Keratinocyte (primary cell): ENCODE results near the gene TIFAB. TPM values are rescaled to one million over a fixed set of nuclear protein-coding genes. Genes with fewer than 3 reads are reported as not detected.

ENCODE experiments used
- DNase-seq: peaks from one replicate; pipeline ENCODE4 v3.0.0-alpha.2; 2011; ENCODE audit warnings: low read depth, missing footprints, low spot score
- FAIRE-seq: peaks from 2 replicates; lab custom pipeline; 2011; peaks lifted over from hg19 to GRCh38; lab: Jason Lieb, UNC
- H2AFZ ChIP-seq: 2 replicates; pipeline ENCODE4 v1.6.0; 2012; ENCODE audit warnings: low read length, control low read depth, inconsistent platforms; ENCODE audit not compliant: control insufficient read depth
- H3K27ac ChIP-seq: 2 replicates; pipeline ENCODE4 v1.5.1; 2011; ENCODE audit warnings: low read length; ENCODE audit not compliant: control insufficient read depth, insufficient read depth
- H3K27me3 ChIP-seq: 3 replicates; pipeline ENCODE4 v1.6.0; 2011; ENCODE audit warnings: low read length; ENCODE audit not compliant: control insufficient read depth, insufficient read depth; ENCODE audit errors: extremely low read depth
- H3K36me3 ChIP-seq, 2 experiments: 2 replicates in 1 of 2; 3 replicates in 1 of 2; pipeline ENCODE4 v1.5.1; 2011; ENCODE audit warnings: low read length in 2 of 2, mild to moderate bottlenecking in 1 of 2; ENCODE audit not compliant: control insufficient read depth in 2 of 2, insufficient read depth in 2 of 2; ENCODE audit errors: extremely low read depth in 1 of 2
- H3K4me1 ChIP-seq: 3 replicates; pipeline ENCODE4 v1.5.1; 2011; ENCODE audit warnings: low read length; ENCODE audit not compliant: control insufficient read depth, insufficient read depth; ENCODE audit errors: extremely low read depth
- H3K4me2 ChIP-seq: 3 replicates; pipeline ENCODE4 v1.6.0; 2011; ENCODE audit warnings: low read depth, low read length; ENCODE audit not compliant: control insufficient read depth, insufficient read depth; ENCODE audit errors: extremely low read depth
- H3K4me3 ChIP-seq, 3 experiments: fragments of 200-600 bp in 1 of 3; sonication (generic) in 1 of 3; 2 replicates in 2 of 3; 3 replicates in 1 of 3; pipeline ENCODE4 v1.5.1; 2011 to 2016; ENCODE audit warnings: low read length in 3 of 3, mild to moderate bottlenecking in 3 of 3, control low read depth in 2 of 3, inconsistent platforms in 1 of 3, low read depth in 1 of 3, mixed read lengths in 1 of 3, mixed run types in 1 of 3, moderate library complexity in 1 of 3; ENCODE audit not compliant: control insufficient read depth in 2 of 3, insufficient read depth in 2 of 3; ENCODE audit errors: extremely low read depth in 1 of 3
- H3K79me2 ChIP-seq: 2 replicates; pipeline ENCODE4 v1.6.0; 2012; ENCODE audit warnings: low read length; ENCODE audit not compliant: control insufficient read depth, insufficient read depth
- H3K9ac ChIP-seq: 3 replicates; pipeline ENCODE4 v1.6.0; 2011; ENCODE audit warnings: low read length; ENCODE audit not compliant: control insufficient read depth, insufficient read depth; ENCODE audit errors: extremely low read depth
- H3K9me1 ChIP-seq: 3 replicates; pipeline ENCODE4 v1.6.0; 2011; ENCODE audit warnings: low read length; ENCODE audit not compliant: control insufficient read depth, insufficient read depth; ENCODE audit errors: extremely low read depth
- H3K9me3 ChIP-seq: 2 replicates; pipeline ENCODE4 v1.5.1; 2012; ENCODE audit warnings: low read depth, low read length; ENCODE audit not compliant: control insufficient read depth
- H4K20me1 ChIP-seq: 3 replicates; pipeline ENCODE4 v1.6.0; 2011; ENCODE audit warnings: low read length; ENCODE audit not compliant: control insufficient read depth, insufficient read depth; ENCODE audit errors: extremely low read depth
- CTCF ChIP-seq, 3 experiments: IDR thresholded peaks in 1 of 3; conservative IDR thresholded peaks in 1 of 3; optimal IDR thresholded peaks in 1 of 3; 2 replicates in 2 of 3; 3 replicates in 1 of 3; pipeline versions ENCODE3 to v1.5.1; 2011; ENCODE audit warnings: low read length in 3 of 3, mild to moderate bottlenecking in 3 of 3, moderate library complexity in 2 of 3, control low read depth in 1 of 3, inconsistent platforms in 1 of 3; ENCODE audit not compliant: insufficient read depth in 2 of 3; ENCODE audit errors: extremely low read depth in 1 of 3
- EZH2 ChIP-seq: IDR thresholded peaks from one replicate; pipeline ENCODE4 v1.6.1; 2012; ENCODE audit warnings: inconsistent platforms, mild to moderate bottlenecking, low read length, moderate library complexity
- dilution Hi-C: fragments of 300-500 bp; cut with MboI; formaldehyde crosslinking; loops from one replicate; pipeline ENCODE4 v1.7.0; 2020; ENCODE audit warnings: low sequenced_read_pairs; ENCODE audit not compliant: extremely low pct_ligation_motif_present
- polyA plus RNA-seq, 5 experiments: library from polyadenylated mRNA; depleted of rRNA in 3 of 5; stranded (reverse) in 3 of 5; stranded (forward) in 1 of 5; unstranded in 1 of 5; fragments of >200 nt; gene quantifications; 1 replicate in 1 of 5; 2 replicates in 3 of 5; 3 replicates in 1 of 5; pipeline versions ENCODE4 v1.2.1 to v1.2.3, GENCODE V29; 2011 to 2012; ENCODE audit warnings: missing spikeins in 2 of 5, low read depth in 1 of 5, low replicate concordance in 1 of 5

The TIFAB gene
- polyA plus RNA-seq, 1 donor (not counting 4 experiments of a cell fraction or from before 2014, with no cell fraction given): not detected

- Histone ChIP-seq H3K4me1 (peaks cover 4% of the 10 kb centered on the region), H2AFZ (no peak overlapping the region), H3K4me3 (no peak overlapping the region), H3K9ac (no peak overlapping the region), H3K9me1 (no peaks in the 10 kb centered on the region), H3K79me2 (no peaks in the 10 kb centered on the region), H3K27me3 (peaks cover 23% of the 10 kb centered on the region), H3K4me2 (no peak overlapping the region), H3K27ac (no peak overlapping the region), H4K20me1 (no peaks in the 10 kb centered on the region), H3K36me3 (no peaks in the 10 kb centered on the region), H3K9me3 (no peaks in the 10 kb centered on the region)
- dilution Hi-C loops: no loop called here
- DNase-seq (no peak), FAIRE-seq (no peak)
- TF ChIP-seq CTCF (optimal IDR thresholded peaks at IDR 0.05 in 1 of 3, IDR thresholded peaks at IDR 0.05 in 1 of 3, conservative IDR thresholded peaks at IDR 0.05 in 1 of 3; ENCODE audit: extremely low read depth in 1 of 3, insufficient read depth in 2 of 3, low read length in 3 of 3) (no peak), EZH2 (no peak)
Observed at GRCh38 chr5:135439231-135440205, 12.6 kb downstream of the TIFAB start.

DNA sequence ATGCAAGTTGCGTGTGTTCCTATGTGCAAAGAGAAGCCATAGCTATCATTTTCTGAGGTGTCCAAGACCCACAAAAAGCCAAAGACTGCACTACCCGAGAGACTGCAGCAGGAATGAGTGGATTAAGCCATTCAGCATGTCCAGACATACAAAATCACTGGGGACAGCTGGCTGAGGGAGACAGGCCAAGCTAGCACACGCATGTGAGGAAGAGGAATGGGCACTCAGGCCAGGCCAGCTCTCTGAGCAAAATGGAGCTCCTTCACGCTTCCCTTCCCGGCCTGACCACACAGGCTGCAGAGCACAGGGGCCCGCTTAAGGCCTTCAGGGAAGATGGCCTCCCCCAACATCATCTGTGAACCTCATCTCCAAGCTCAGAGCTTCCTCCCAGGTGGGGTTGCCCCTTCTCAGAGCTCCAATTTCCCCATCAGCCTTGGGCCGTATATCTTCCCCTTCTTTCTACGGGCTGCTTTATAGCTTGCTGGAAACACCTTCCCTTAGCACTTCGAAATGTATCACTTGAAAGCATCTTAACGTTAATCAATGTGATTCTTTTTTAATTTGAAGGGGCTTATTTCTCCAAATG, 13.4 kb downstream of the TIFAB start:
- no peak overlapping the region for H3K4me2 ChIP-seq
- H4K20me1 ChIP-seq: no peaks in the 10 kb centered on the region
- dilution Hi-C loops: no loop called here
- no peak overlapping the region for H3K27ac ChIP-seq
- no peak overlapping the region for H3K9ac ChIP-seq
- H3K79me2 ChIP-seq: no peaks in the 10 kb centered on the region
- H3K9me1 ChIP-seq: no peaks in the 10 kb centered on the region
- DNase-seq: no peak
- no peaks in the 10 kb centered on the region for H3K36me3 ChIP-seq
- no peak overlapping the region for H2AFZ ChIP-seq
- no peak for FAIRE-seq
- H3K9me3 ChIP-seq: no peaks in the 10 kb centered on the region
- peaks cover 4% of the 10 kb centered on the region for H3K4me1 ChIP-seq
- H3K4me3 ChIP-seq: no peak overlapping the region
- peaks cover 25% of the 10 kb centered on the region for H3K27me3 ChIP-seq
- TF ChIP-seq CTCF (optimal IDR thresholded peaks at IDR 0.05 in 1 of 3, IDR thresholded peaks at IDR 0.05 in 1 of 3, conservative IDR thresholded peaks at IDR 0.05 in 1 of 3; ENCODE audit: extremely low read depth in 1 of 3, insufficient read depth in 2 of 3, low read length in 3 of 3): no peak
